OCI-LY3 (cell line): ENCODE measurements around the gene ARHGAP26.
A peak's percentile ranks its signal among the peaks of the same experiment; 100 is the strongest.

Source experiments
- H2AFZ ChIP-seq: fragments of 200-600, 300-600 bp; shearing (Covaris generic); 2 replicates; pipeline ENCODE4 v1.6.0; 2014; ENCODE audit warnings: antibody characterized with exemption, low read depth, low read length
- H3K27ac ChIP-seq: fragments of 200-600, 300-600 bp; sonication (generic); 2 replicates; pipeline ENCODE4 v1.5.1; 2014; ENCODE audit warnings: mild to moderate bottlenecking, low read length, moderate library complexity, mixed read lengths
- H3K27me3 ChIP-seq: fragments of 200-600, 300-600 bp; sonication (generic); 2 replicates; pipeline ENCODE4 v1.6.1; 2014; ENCODE audit warnings: low read depth, low read length, mixed read lengths
- H3K36me3 ChIP-seq: fragments of 200-600, 300-600 bp; sonication (generic); replicated peaks from 2 replicates; pipeline ENCODE3; 2014; ENCODE audit warnings: low read depth, low read length, mixed read lengths
- H3K4me1 ChIP-seq: fragments of 300-600, 200-600 bp; sonication (generic); 2 replicates; pipeline ENCODE4 v1.6.1; 2014; ENCODE audit warnings: low read length, mixed read lengths
- H3K4me2 ChIP-seq: fragments of 200-600, 300-600 bp; sonication (generic); 2 replicates; pipeline ENCODE4 v1.6.1; 2014; ENCODE audit warnings: low read length, mixed read lengths
- H3K4me3 ChIP-seq: fragments of 300-600, 200-600 bp; sonication (generic); 2 replicates; pipeline ENCODE4 v1.5.1; 2014; ENCODE audit warnings: antibody characterized with exemption, mild to moderate bottlenecking, low read length, moderate library complexity
- H3K79me2 ChIP-seq: fragments of 300-600, 200-600 bp; shearing (Covaris generic); 2 replicates; pipeline ENCODE4 v1.6.1; 2014; ENCODE audit warnings: mild to moderate bottlenecking, low read length, mixed read lengths
- H3K9ac ChIP-seq: fragments of 300-600, 200-600 bp; shearing (Covaris generic); 2 replicates; pipeline ENCODE4 v1.6.0; 2014; ENCODE audit warnings: mild to moderate bottlenecking, low read length, moderate library complexity
- H3K9me3 ChIP-seq: fragments of 200-600, 300-600 bp; shearing (Covaris generic); 2 replicates; pipeline ENCODE4 v1.6.1; 2014; ENCODE audit warnings: low read length, mixed read lengths; ENCODE audit not compliant: insufficient read depth
- H4K20me1 ChIP-seq: fragments of 200-600, 300-600 bp; sonication (generic); 2 replicates; pipeline ENCODE4 v1.6.1; 2016; ENCODE audit warnings: low read length, mixed read lengths; ENCODE audit not compliant: insufficient read depth
- EZH2phosphoT487 ChIP-seq: fragments of 200-600 bp; shearing (Covaris generic); IDR thresholded peaks from 2 replicates; pipeline ENCODE4 v1.6.1; 2018; ENCODE audit warnings: antibody characterized with exemption, mixed run types, low read depth
- TF ChIP-seq, protein P1 (sequence below): fragments of 200-600, 300-600 bp; sonication (generic); IDR thresholded peaks from 2 replicates; pipeline ENCODE4 v1.5.1; 2014; ENCODE audit warnings: antibody characterized with exemption, low read length, low read depth

Gene ARHGAP26

DNA sequence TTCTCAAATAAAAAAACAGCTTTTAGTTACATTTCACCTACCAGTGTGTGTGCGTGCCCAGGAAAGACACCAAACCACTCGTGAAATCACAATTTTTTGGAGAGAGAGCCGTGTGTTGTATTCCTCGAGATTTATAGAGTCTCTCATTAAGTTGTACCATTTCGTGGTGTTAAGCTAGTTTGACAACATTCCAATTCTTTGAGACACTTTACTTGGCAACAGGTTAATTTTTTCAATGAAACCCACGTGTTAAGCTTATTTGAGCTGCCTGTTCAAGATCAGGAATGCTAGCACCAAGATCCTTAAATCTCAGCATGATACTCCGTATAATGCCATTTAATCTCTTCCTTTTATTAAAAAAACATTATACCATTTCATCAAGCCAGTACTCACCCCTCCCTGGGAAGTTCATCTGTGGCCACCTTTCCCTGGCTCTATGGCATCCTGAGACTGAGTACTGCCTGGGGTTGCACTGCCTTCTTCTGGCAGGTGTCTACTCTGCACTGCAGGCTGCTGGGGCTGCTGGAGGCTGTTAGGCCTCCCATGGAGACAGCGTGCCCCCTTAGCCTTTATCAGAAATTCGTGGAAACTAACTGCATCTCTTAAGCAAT lies 143.7 kb downstream of the ARHGAP26 start:
- H3K79me2 ChIP-seq: no peaks in the 10 kb centered on the region
- no peaks in the 10 kb centered on the region for H4K20me1 ChIP-seq
- H3K9ac ChIP-seq: no peak overlapping the region
- H3K36me3 ChIP-seq: no peaks in the 10 kb centered on the region
- TF ChIP-seq, protein P1, sequence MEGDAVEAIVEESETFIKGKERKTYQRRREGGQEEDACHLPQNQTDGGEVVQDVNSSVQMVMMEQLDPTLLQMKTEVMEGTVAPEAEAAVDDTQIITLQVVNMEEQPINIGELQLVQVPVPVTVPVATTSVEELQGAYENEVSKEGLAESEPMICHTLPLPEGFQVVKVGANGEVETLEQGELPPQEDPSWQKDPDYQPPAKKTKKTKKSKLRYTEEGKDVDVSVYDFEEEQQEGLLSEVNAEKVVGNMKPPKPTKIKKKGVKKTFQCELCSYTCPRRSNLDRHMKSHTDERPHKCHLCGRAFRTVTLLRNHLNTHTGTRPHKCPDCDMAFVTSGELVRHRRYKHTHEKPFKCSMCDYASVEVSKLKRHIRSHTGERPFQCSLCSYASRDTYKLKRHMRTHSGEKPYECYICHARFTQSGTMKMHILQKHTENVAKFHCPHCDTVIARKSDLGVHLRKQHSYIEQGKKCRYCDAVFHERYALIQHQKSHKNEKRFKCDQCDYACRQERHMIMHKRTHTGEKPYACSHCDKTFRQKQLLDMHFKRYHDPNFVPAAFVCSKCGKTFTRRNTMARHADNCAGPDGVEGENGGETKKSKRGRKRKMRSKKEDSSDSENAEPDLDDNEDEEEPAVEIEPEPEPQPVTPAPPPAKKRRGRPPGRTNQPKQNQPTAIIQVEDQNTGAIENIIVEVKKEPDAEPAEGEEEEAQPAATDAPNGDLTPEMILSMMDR: peak; percentile 19
- no peak for TF ChIP-seq EZH2phosphoT487
- H3K27me3 ChIP-seq: no peaks in the 10 kb centered on the region
- H3K9me3 ChIP-seq: no peaks in the 10 kb centered on the region
- no peak overlapping the region for H3K4me3 ChIP-seq
- H3K27ac ChIP-seq: no peak overlapping the region
- peaks cover 12% of the 10 kb centered on the region for H3K4me1 ChIP-seq
- H3K4me2 ChIP-seq: no peak overlapping the region
- H2AFZ ChIP-seq: no peak overlapping the region

DNA sequence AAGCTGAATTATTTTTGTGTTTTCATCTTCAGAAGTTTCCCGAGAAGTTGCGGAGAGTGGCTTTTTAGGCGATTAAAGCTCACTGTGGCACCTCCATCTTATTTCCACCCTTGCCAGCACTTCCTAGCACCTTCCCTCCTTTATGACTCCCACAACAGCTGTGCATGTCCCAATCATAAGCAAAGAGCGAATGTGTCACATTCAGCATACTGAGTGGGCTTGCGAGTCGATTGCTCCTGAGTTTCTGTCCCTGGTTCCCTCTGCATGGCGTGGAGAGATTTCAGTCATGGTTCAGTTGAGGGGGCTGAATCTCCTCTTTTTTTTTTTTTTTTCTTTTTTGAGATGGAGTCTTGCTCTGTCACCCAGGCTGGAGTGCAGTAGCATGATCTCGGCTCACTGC lies 144.9 kb downstream of the ARHGAP26 start:
- no peak for TF ChIP-seq EZH2phosphoT487
- TF ChIP-seq, protein P1: no peak
- Histone ChIP-seq H3K9me3 (no peaks in the 10 kb centered on the region), H3K36me3 (no peaks in the 10 kb centered on the region), H4K20me1 (no peaks in the 10 kb centered on the region), H3K27ac (no peak overlapping the region), H3K4me3 (no peak overlapping the region), H3K79me2 (no peaks in the 10 kb centered on the region), H2AFZ (no peak overlapping the region), H3K4me1 (peaks cover 12% of the 10 kb centered on the region), H3K9ac (no peak overlapping the region), H3K4me2 (no peak overlapping the region), H3K27me3 (no peaks in the 10 kb centered on the region)

DNA sequence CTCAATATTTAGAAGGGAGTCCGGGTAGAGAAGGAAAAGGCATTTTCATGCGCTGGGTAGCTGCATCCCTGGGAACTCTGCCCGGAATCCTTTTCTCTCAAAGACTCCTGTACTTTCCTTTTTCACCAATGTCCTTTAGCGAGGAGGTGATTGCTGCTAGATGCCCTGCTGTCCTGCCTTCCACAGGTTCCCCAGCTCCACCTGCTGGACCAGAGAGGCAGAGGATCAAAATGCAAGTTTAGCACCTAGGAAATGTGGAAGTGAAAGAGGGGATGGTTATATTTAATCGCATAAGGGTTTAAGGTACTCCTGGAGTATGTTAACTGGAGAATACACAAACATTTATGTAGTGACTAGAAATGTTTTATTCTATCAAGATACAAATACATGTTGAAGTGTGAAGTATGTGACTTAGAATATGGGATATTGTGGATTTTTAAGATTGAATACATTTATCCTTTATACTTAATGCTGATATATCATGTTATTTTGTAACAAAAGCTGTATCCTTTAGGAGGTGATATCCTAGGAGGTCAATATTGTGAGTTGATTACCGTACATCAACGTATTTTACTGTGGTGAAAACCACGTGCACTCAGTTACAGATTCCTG lies 145.7 kb downstream of the ARHGAP26 start:
- H3K4me2 ChIP-seq: peak overlapping the region; percentile 39

DNA sequence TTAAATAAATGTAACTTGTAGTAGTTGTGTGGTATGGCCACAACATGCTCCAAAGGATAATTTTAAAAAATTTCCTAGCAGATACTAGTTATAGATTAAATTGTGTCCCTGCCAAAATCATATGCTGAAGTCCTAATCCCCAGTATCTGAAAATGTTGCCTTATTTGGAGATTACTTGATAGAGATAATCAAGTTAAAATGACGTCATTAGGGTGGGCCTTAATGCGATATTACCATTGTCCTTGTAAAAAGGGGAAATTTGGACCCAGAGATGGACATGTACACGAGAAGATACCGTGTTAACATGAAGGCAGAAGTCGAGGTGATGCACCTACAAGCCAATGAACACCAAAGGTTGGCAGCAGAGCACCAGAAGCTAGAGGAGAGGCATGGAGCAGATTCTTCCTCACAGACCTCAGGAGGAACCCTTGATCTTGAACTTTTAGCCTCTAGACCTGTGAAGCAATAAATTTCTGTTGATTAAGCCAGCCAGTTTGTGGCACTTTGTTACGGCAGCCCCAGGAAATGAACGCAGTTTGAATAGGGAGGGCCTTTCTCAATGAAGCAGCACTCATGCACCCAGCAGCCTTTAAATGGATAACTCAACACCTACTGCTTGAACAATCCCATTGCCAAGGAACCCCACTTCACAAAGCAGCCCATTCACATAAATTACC lies 148.9 kb downstream of the ARHGAP26 start:
- no peak overlapping the region for H3K4me2 ChIP-seq

More for the DNA sequence above, 145.7 kb downstream of the ARHGAP26 start:
- peaks cover 12% of the 10 kb centered on the region for H3K4me1 ChIP-seq
- no peak overlapping the region for H2AFZ ChIP-seq
- H4K20me1 ChIP-seq: no peaks in the 10 kb centered on the region
- no peaks in the 10 kb centered on the region for H3K36me3 ChIP-seq
- H3K27me3 ChIP-seq: no peaks in the 10 kb centered on the region
- no peak overlapping the region for H3K27ac ChIP-seq
- no peak overlapping the region for H3K9ac ChIP-seq
- H3K9me3 ChIP-seq: no peaks in the 10 kb centered on the region
- H3K4me3 ChIP-seq: no peak overlapping the region
- no peaks in the 10 kb centered on the region for H3K79me2 ChIP-seq
- TF ChIP-seq, protein P1: peak; percentile 65
- no peak for TF ChIP-seq EZH2phosphoT487

More for the DNA sequence above, 148.9 kb downstream of the ARHGAP26 start:
- Histone ChIP-seq H3K36me3 (no peaks in the 10 kb centered on the region), H3K4me3 (no peak overlapping the region), H3K4me1 (peaks cover 12% of the 10 kb centered on the region), H3K27me3 (no peaks in the 10 kb centered on the region), H3K79me2 (no peaks in the 10 kb centered on the region), H2AFZ (no peak overlapping the region), H3K9ac (no peak overlapping the region), H3K27ac (no peak overlapping the region), H4K20me1 (no peaks in the 10 kb centered on the region), H3K9me3 (no peaks in the 10 kb centered on the region)
- no peak for TF ChIP-seq EZH2phosphoT487
- TF ChIP-seq, protein P1: no peak
